COLO668 (cell line): Measurements from ENCODE around the gene PRDM12.
A peak's percentile ranks its signal among the peaks of the same experiment; 100 is the strongest.

Experiments used
- DNase-seq: peaks from one replicate; lab custom pipeline; 2025; ENCODE audit not compliant: unreplicated experiment; lab: John Stamatoyannopoulos, UW

Gene PRDM12

DNA sequence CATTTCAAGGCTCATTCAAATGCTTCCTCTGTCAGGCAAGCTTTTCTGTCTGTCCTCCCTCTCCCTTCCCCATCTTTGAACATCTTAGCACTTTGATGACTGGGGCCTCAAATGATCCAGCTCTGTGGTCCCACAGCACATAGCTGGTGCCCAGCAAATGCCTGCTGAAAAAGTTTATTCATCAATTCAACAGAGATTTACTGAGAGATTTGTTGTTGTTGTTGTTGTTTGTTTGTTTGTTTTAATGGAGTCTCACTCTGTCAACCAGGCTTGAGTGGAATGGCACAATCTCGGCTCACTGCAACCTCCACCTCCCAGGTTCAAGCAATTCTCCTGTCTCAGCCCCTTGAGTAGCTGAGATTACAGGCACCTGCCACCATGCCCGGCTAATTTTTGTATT, 23.2 kb downstream of the PRDM12 start:
- DNase-seq = no peak

DNA sequence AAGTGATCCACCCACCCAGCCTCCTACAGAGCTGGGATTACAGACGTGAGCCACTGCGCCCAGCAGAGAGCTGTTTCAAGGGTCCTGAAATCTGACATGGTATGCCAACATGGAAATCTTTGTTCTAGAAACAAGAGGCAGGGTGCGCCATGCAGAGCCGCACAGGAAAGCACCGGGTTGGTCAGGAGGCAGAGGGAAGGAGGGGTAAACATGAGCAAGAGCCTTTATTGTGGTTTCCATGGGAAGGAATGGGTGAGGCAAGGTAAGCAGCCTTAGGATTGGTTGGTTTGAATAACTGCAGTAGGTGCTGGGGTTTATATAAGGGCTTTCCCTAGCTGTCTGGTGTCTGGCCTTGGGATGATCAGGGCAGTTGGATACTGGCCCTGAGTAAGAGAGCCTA, 23.7 kb downstream of the PRDM12 start:
- DNase-seq = no peak

DNA sequence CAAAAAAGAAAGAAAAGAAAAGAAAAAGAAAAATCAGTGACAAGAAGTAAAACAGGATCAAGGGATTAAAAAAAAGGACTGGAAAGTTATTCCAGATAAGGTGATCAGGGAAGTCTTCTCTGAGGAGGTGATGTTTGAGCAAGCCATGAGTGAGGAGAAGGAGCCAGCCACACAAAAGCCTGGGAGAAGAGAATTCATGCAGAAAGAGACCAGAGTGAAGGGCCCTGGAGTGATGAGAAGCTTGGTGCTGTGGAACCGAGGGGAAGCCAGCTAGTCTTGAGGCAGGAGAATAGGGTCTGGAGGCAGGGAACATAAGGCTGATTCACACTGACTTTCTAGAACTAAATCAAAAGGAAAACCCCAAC, 25.2 kb downstream of the PRDM12 start:
- no peak for DNase-seq

DNA sequence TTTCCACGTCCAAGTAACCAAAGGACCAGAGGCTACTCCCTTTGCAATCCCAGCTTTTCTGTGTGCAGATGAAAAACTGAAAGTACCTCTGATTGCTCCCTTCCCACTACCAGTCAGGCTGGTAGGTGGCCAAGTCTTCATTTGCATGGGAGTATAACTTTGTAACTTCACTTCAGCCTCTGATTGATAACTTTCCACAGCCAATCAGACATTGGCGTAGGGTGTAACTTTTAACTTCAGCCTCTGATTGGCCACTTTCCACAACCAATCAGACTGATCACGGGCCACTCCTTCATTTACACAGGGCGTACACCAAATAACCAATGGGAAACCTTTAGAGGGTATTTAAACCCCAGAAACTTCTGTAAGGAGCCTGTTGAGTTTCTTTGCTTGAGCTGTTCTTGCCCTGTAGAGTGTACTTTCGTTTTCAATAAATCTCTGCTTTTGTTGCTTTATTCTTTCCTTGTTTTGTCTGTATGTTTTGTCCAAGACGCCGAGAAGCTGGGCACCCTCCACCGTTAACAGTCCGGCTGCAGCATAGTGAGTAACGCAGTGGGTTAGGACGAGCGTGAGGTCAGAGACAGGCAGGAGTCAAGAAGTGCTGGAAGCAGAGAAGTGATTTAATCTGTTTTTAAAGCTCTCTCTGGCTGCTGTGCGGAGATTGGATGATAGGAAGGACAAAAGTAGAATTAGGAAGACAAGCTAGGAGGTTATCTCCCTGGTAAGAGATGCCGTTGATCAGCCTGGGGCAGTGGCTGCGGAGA, 25.7 kb downstream of the PRDM12 start:
- DNase-seq = peak; percentile 7

DNA sequence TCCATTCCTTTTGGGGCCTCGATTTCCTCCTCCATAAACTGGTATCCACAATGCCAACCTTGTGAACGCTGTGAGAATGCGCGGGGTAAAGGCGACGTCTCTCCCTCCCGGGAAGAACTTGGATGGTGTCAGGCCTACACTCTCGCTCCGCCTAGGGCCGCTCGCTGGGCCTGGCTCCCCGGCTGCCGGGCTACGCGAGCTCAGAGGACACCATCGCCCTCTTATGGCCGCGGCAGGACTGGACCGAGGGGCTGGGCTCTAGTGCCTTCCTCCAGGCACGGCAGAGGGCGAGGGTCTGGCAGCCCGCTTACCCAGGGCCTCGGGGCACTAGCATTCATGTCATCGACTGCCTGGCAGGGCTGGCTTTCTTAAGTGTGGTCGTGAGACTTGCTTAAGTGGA, 27.9 kb downstream of the PRDM12 start:
- DNase-seq = no peak

DNA sequence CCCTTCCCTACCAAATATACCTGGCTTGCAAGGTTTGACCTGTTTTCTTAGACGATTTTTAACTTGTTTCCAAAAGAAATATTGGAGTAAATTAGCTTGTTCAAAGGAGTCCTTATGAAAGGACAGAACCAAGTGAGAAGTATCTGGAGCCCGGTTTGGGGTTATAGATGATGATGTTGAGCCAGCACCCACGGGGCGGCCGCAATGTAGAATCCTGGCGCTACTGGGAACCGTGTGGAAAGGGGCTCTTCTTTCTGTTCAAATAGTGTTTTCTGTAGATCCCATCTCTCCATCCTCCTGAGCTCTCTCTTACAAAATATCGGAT, 28.7 kb downstream of the PRDM12 start:
- no peak for DNase-seq

DNA sequence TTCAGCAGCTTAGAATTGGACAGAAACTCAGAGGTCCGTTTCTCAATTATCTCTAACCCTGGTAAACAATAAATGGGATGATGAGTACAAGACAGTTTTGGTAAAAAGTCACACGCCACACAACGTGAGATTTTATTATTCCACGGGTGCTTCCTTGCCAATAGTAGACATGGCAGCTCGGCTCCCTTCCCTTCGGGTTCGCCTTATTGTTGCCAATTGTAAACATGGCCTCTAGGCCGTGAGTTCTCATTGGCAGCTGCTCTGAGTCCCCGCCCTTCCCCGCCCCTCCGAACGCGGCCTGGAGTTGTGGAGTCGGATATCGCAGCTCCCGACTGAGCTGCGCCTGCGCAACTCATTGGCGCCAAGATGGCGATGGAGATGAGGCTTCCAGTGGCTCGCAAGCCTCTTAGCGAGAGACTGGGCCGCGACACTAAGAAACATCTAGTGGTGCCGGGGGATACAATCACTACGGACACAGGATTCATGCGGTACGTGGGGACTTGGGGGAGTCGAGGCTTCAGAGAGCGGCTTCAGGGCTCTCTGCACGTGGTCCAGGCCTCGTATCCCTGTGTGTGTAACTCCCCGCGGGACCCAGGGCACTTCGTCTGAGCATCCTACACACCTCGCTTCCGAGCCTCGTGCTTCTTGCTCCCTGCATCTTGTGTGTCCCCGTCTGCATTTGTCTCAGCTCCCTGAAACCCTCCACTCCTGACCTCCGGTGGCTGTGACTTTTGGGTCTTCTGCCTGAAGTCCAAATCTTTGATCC, 29.2 kb downstream of the PRDM12 start, which contains the start of gene EXOSC2:
TSS of gene EXOSC2 (plus strand) at position 355 of the 766 bp plus-strand sequence. CDS start at position 367, 12 bp downstream.
- DNase-seq = peak; percentile 97

DNA sequence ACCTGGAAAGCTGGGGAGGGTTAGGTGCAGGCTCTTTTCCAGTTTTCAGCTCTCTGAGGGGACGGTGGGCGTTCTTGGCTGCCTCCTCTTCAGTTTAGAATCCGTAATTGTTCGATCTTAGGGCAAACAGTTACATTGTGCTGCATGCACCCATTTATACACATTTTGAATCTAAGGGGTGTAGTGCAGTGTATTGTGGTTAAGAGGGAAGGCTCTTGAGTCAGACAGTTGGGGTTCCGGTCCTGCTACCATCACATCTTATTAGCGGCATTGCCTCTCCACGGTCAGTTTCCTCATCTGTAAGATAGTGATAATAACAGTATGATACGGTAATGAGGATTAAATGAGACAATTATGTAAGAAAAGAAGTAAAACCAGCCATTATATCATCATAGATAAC, 29.8 kb downstream of the PRDM12 start:
- DNase-seq = no peak

DNA sequence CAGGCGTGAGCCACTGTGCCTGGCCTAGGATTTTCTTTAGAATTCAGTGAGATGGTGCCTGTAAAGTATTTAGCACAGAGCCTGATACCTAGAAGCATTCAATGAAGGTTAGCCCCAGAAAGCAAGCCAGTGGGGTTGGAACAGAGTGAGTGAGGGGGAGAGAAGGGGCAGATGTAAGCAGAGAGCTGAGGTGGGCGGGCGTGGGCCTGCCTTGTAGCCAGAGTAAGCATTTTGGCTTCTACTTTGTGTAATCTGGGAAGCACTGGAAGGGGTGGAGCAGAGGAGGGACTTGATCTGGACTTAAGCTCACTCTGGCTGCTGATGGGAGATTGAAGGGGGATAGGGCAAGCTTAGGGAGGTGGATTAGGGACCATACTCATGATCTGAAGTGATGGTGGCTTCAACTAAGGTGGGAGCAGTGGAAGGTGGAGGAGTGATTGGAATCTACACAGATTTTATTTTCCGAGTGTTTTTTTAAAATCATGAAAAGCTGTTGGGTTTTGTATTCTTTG, 31.8 kb downstream of the PRDM12 start:
- no peak for DNase-seq

DNA sequence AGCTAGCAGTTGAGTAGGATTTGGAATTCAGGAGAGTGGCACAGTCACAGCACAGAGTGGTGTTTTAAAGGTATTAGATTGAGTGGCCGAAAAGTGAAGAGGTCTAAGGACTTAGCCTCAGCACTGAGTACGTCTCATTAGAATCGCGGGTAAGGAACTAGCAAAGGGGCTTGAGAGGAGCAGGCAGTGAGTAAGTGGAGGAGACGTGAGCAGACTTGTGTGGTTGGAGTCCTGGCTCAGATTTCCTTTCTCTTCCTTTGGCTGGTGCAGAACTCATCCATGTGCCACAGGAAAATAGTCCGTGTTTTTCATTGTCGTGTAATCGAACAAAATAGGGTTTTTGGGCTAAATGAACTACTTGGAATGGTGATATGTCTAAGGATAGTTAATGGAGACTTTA, 32.6 kb downstream of the PRDM12 start:
- DNase-seq = no peak

DNA sequence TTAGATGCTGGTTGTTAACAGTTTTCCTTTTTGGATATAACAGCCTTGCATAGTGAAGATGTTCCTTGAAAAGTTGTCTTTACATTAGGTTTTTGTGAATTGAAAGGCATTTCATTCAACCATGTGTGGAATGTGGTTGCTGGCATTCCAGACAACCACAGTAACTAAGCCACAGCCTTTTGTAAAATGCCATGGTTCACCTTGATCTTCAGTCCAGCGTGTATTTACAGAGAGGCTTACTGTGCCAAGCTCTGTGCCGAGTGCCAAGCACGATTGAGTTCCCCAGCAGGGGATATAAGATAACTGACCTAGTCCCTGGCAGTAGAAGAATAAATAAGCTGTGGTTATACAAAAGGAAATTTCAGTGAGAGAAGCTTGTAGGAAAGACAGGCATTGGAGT, 34.1 kb downstream of the PRDM12 start:
- no peak for DNase-seq

DNA sequence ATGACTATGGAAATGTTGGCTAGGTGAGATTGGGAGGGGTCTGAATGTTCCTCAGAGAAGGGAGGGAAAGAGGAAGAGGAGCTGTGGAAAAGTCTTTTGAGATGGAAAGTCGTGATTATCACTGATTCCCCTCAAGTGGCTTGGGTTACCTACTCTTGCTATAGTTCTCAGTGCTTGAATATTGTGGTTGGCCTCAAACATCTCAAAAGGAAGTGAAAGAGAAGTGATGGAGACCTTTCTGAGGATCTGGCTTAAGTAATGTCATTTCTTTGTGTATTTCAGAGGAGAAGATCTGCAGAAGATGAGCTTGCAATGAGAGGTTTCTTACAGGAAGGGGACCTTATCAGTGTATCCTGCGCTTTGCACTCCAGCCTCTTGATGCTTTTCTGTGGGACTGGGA, 34.7 kb downstream of the PRDM12 start:
- DNase-seq = no peak

DNA sequence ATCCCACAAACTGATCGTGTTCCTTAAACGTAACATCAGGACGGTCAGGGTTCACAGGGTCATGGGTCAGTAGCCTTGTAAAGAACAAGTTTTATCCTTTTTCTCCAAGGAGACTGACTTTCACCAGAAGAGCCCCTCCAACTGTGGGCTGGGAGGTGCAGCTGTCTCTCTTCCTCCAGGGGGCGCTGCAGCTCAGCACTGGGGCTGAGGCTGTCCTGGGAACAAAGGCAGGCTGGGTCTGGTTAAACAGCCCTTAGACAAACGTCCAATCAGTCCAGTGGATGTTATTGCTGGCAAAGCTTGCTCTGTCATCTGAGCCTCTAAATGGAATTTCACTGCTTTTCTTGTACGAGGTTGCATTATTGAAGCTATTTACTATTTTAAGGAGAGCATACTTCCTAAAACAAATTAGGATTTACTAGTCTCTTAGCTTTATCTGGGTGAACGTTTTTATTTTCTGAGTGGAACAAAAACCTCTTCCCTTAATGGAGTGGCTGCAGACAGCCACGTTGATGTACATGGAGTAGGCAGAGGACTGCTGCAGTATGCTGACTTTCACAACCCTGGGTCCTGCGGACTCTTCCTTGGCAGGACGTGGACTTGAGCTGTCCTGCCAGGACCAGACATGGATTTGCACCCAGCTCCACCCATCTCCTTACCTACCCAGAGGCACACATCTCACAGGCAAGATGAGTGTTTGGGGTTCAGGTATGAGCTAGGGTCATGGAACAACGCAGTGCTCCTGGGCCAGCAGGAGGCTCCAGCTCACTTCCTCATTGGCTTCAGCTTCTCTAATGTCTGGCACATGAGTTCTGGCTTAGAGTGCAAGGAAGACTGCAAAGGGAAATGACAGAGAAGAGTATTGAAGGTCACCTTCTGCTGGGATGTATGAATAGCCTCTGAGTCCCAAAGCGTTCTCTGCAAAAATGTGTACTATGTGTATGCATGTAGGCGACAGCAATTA, 36.9 kb downstream of the PRDM12 start:
- DNase-seq = peak; percentile 74

DNA sequence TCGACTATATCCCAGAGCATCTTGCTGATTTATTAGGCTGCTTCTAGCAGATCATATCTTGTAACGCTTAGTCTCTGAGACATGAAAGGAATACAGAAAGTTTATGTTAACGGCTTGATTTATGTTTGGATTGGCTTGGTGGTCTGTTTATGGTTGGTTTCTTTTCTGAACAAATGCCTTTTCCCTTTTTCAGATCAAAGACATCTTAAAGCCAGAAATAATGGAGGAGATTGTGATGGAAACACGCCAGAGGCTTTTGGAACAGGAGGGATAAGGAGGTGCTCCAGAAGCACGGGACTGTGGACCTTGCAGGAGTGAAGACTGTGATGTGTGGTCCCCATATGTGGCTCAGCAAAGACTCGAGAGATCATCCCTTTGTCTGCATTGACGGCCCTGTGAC, 39.1 kb downstream of the PRDM12 start:
- no peak for DNase-seq

DNA sequence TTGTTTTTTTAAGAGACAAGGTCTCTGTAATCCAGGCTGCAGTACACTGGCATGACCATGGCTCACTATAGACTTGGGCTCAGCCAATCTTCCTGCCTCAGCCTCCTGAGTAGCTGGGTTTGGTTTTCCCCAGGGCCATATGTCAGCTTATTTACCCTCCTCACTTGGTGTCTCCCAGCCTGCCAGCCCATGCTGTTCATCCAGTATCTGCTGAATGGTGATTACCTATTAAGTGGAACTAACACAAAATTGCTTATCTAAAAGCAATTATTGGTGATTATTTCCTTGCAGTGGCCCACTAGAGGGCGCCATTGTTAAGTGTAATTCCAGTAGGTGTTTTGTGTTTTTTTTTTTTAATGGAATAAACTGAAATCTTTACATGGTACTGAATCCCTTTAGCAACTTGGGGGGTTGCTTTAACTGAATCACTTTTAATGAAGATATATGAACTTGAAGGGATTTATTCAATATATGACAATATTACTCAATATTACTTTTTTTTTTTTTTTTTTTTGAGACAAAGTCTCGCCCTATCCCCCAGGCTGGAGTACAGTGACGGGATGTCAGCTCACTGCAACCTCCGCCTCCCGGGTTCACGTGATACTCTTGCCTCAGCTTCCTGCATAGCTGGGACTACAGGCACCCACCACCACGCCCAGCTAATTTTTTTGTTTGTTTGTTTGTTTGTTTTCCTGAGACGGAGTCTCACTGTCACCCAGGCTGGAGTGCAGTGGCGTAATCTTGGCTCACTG, 43.0 kb downstream of the PRDM12 start:
- peak; percentile 67 for DNase-seq

DNA sequence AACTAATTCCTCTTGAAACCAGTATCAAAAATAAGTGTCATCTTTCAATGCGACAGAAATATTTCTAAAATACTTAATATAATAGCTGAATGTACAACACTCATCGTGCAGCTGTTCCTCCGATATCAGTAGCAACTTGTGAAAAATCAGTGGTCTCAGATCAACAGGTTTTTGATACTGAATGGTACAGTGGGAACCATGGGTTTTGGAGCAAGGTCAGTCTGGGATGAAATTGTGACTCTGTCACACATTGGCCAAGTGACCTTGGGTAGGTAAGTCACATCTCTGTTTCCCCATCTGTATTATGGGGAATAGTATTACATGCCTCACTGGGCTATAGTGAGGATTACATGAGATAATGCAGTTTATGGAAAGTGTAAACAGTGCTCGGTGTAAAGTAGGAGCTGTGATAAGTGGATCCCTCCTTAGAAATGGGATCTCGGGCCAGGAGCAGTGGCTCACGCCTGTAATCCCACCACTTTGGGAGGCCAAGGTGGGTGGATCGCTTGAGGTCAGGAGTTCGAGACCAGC, 46.5 kb downstream of the PRDM12 start:
- DNase-seq = no peak

DNA sequence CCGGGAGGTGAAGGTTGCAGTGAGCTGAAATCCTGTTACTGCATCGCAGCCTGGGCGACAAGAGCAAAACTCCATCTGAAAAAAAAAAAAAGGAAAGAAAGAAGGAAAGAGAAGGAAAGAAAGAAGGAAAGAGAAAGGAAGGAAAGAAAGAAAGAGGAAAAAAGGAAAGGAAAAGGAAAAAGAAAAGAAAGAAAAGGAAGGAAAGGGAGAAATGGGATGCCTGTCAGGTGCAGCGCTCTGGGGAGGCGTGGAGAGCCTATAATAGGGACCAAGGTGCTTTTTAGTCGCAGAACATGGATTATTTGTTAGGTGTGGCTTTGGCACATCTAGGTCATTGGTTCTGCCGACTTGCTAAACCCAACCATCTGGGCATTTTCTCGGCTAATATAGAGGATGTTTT, 47.1 kb downstream of the PRDM12 start:
- no peak for DNase-seq

DNA sequence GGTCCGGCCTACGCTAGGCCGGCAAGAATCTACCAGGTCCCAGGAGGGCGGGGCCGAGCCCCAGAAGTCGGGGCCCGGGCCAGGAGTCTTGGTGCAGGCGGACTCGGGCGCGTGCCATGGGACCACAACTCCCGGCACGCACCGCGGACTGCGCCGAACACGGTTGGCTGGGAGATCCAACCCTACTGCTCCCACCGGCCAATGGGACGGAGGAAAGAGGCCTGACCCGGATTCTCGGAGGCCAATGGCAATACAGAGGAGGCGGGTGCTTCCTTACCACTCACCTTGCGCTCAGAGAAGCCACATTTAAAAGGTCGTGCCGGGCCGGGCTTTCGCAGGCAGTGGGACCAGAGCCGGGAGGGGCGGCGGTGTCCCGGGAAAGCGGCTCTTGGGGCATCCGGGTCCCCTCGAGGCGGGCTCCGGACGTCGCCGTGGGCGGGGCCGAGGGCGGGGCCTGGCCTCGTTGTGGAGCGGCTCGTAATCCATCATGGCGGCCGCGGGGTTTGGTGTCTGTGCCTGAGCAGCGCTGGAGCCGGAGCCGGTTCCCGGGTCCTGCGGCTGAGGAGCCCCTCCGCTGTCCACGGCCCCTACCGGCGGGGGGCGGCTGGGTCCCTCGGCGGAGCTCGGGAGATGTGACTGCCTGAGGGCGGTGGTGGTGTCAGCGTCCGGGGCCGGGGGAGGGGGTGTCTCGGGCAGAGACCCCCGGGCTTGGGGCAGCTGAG, 48.3 kb downstream of the PRDM12 start:
- peak; percentile 96 for DNase-seq

DNA sequence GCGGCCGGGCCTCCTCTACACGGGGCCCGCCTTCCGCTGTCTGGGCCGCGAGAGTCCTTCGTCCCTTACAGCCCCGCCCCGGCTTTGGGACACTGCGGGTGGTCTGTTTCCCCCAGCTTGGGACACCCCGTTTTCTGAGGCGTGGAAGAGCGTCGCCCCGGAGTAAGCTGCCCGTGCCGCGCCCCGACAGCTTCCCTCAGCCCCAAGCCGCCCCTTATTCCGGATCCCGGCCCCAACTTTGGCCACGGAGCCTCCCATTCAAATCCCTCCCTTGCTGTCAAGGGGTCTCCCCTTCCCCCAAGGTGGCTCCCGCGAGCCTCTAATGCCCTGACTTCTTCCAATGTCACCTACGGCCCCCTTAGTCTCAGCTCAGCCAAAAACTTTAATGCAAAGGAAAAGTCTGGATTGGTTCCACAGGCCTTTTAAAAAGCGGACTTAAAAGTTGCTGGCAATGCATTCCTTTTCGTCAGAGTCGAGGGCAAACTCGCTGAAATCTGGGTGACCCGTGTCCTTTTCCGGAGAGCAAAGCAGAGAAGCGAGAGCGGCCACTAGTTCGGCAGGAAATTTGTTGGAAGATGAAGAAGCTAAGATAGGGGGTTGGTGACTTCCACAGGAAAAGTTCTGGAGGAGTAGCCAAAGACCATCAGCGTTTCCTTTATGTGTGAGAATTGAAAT, 49.0 kb downstream of the PRDM12 start:
- peak; percentile 30 for DNase-seq
